HFFc6 (cell line): Measurements from ENCODE around the gene EFCAB12. TPM values are rescaled to one million over a fixed set of nuclear protein-coding genes. Genes with fewer than 3 reads are reported as not detected.

Experiments
- DNase-seq: peaks from one replicate; pipeline ENCODE4 v3.0.0-alpha.2; 2018
- H3K27ac Mint-ChIP-seq: 2 replicates; pipeline ENCODE4 v1.8.0; 2020; ENCODE audit warnings: mild to moderate bottlenecking, mixed read lengths
- H3K27me3 Mint-ChIP-seq: 2 replicates; pipeline ENCODE4 v1.8.0; 2021; ENCODE audit warnings: mild to moderate bottlenecking, moderate library complexity, mixed read lengths; ENCODE audit not compliant: insufficient read depth
- H3K36me3 Mint-ChIP-seq: 2 replicates; pipeline ENCODE4 v1.8.0; 2021; ENCODE audit warnings: low read depth, mixed read lengths
- H3K4me1 Mint-ChIP-seq: 2 replicates; pipeline ENCODE4 v1.8.0; 2020; ENCODE audit warnings: low read depth, mixed read lengths
- H3K4me3 Mint-ChIP-seq: 2 replicates; pipeline ENCODE4 v1.8.0; 2020; ENCODE audit warnings: mild to moderate bottlenecking, moderate library complexity, mixed read lengths
- H3K9me3 Mint-ChIP-seq: 2 replicates; pipeline ENCODE4 v1.8.0; 2020; ENCODE audit warnings: mild to moderate bottlenecking, mixed read lengths
- CTCF ChIP-seq: fragments of 200-600 bp; sonication (generic); IDR thresholded peaks from 2 replicates; pipeline ENCODE4 v1.5.0; 2021; ENCODE audit warnings: antibody characterized with exemption, mild to moderate bottlenecking
- total RNA-seq, 6 experiments: library from RNA; stranded (reverse); fragmentation: NEBNext Ultra II Directional; extraction: Animal tissue kit (Norgen Biotek cat#: 25700); gene quantifications; 2 replicates in 1 of 6; 3 replicates in 5 of 6; pipeline ENCODE4 v1.2.3, GENCODE V29; 2021

The EFCAB12 gene
- total RNA-seq, 6 experiments from 2014 or later, result 0.09 to 0.14 (median 0.12) TPM; not detected in 1

- H3K4me1 Mint-ChIP-seq, result peaks cover 21% of the 10 kb centered on the region
- peaks cover 19% of the 10 kb centered on the region for H3K36me3 Mint-ChIP-seq
- H3K4me3 Mint-ChIP-seq, result no peak overlapping the region
- no peaks in the 10 kb centered on the region for H3K9me3 Mint-ChIP-seq
- no peaks in the 10 kb centered on the region for H3K27me3 Mint-ChIP-seq
- TF ChIP-seq CTCF, result no peak
- no peak for DNase-seq
- no peak overlapping the region for H3K27ac Mint-ChIP-seq
Observed at GRCh38 chr3:129463094-129463493, 34.7 kb upstream of the EFCAB12 start.

GRCh38 chr3:129462361-129462968 lies 34.0 kb upstream of the EFCAB12 start:
- no peak overlapping the region for H3K4me3 Mint-ChIP-seq
- H3K4me1 Mint-ChIP-seq, result peaks cover 21% of the 10 kb centered on the region
- H3K9me3 Mint-ChIP-seq, result no peaks in the 10 kb centered on the region
- no peak for TF ChIP-seq CTCF
- no peaks in the 10 kb centered on the region for H3K27me3 Mint-ChIP-seq
- no peak overlapping the region for H3K27ac Mint-ChIP-seq
- peaks cover 20% of the 10 kb centered on the region for H3K36me3 Mint-ChIP-seq
- no peak for DNase-seq

- H3K27me3 Mint-ChIP-seq, result no peaks in the 10 kb centered on the region
- H3K27ac Mint-ChIP-seq, result peak overlapping the region; percentile 85
Observed at GRCh38 chr3:129461461-129462146, 33.2 kb upstream of the EFCAB12 start.

GRCh38 chr3:129461022-129461421 lies 32.6 kb upstream of the EFCAB12 start:
- DNase-seq, result peak; percentile 85
- Mint-ChIP-seq H3K4me1 (peaks cover 21% of the 10 kb centered on the region), H3K36me3 (peaks cover 24% of the 10 kb centered on the region), H3K27ac (peak overlapping the region; percentile 85), H3K4me3 (no peak overlapping the region), H3K9me3 (no peaks in the 10 kb centered on the region), H3K27me3 (no peaks in the 10 kb centered on the region)
- TF ChIP-seq CTCF, result no peak

More at GRCh38 chr3:129461461-129462146, 33.2 kb upstream of the EFCAB12 start:
- Mint-ChIP-seq H3K4me3 (no peak overlapping the region), H3K9me3 (no peaks in the 10 kb centered on the region), H3K36me3 (peaks cover 24% of the 10 kb centered on the region), H3K4me1 (peaks cover 21% of the 10 kb centered on the region)
- peak; percentile 17 for DNase-seq
- TF ChIP-seq CTCF, result no peak

GRCh38 chr3:129460572-129460971 lies 32.1 kb upstream of the EFCAB12 start:
- Mint-ChIP-seq H3K4me3 (no peak overlapping the region), H3K4me1 (peaks cover 21% of the 10 kb centered on the region), H3K27ac (peak overlapping the region; percentile 85), H3K27me3 (no peaks in the 10 kb centered on the region), H3K9me3 (no peaks in the 10 kb centered on the region), H3K36me3 (peaks cover 24% of the 10 kb centered on the region)
- TF ChIP-seq CTCF, result no peak
- no peak for DNase-seq
